ENCODE results near the gene PHF21A. TPM values are rescaled to one million over a fixed set of nuclear protein-coding genes. Genes with fewer than 3 reads are reported as not detected.
A peak's percentile ranks its signal among the peaks of the same experiment; 100 is the strongest.

Gene PHF21A
- total and polyA plus RNA-seq, 2 of the 8 experiments (the other 6 are each of a cell fraction or from before 2014, with no cell fraction given) = 17.6 to 40.3 TPM

DNA sequence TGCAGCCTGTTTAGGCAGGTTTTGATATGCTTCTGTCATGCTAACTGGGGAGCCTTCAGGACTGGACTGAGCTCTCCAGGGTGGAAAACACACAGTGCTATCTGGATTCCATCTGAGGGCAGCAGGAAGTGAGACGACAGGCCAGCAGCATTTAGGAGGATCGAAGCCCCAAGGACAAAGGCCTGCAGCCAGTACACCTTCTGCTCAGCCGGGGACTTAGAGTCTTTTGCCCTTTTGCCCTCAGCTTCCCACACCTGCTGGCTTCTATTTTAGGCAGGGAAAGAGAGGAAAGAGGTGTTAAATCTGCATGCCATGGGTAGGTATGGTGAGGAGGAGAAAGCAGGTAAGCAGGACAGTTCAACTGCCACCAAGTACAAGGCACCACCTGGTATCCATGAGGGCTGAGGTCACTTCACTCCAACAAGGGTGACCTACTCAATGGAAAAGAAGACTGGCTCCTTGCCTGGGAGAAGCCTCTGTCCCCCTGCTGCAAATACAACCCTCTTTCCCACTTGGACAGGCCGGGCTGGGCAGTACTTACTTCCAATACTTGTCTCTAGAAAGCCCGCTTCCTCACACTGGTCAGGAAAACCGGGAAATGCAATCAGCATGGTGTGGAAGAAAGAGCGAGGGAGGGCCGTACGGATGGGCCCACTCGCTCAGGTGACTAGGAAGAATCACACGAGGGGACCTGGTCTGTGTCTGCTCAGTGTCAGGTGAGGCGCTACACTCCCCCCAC lies 186.5 kb downstream of the PHF21A start:
- no peak for FAIRE-seq
- no peak overlapping the region for H3K4me3 ChIP-seq (ENCODE audit: extremely low read depth in 1 of 4, insufficient read depth in 2 of 4, low read depth in 3 of 4, low read length in 4 of 4)
- POLR2A ChIA-PET (ENCODE audit: partially characterized antibody) = interaction anchor here (0.7 to 13.6 kb wide), 3 partner anchors 11 to 71 kb away, joined by 3 to 115 read pairs (median 3); partner anchors contain the start of gene LARGE2
- TF ChIP-seq PHF8 (conservative IDR thresholded peaks at IDR 0.05; ENCODE audit: low read depth, low read length) (no peak), TEAD4 (IDR thresholded peaks at IDR 0.05; ENCODE audit: low read depth, low read length) (no peak), KDM1A (IDR thresholded peaks at IDR 0.05; ENCODE audit: borderline replicate concordance, low read length) (no peak), TAF7 (optimal IDR thresholded peaks at IDR 0.05; ENCODE audit: borderline replicate concordance, low read depth, low read length) (no peak), SRF (IDR thresholded peaks at IDR 0.05; ENCODE audit: low read depth, low read length) (no peak), RAD21 (IDR thresholded peaks at IDR 0.05 in 1 of 2, conservative IDR thresholded peaks at IDR 0.05 in 1 of 2; ENCODE audit: low read depth in 2 of 2, low read length in 2 of 2) (no peak)
- TF ChIP-seq, protein P1, sequence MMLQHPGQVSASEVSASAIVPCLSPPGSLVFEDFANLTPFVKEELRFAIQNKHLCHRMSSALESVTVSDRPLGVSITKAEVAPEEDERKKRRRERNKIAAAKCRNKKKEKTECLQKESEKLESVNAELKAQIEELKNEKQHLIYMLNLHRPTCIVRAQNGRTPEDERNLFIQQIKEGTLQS (IDR thresholded peaks at IDR 0.05; ENCODE audit: insufficient read depth, low read depth, low read length) = no peak
- TF ChIP-seq, protein P2, sequence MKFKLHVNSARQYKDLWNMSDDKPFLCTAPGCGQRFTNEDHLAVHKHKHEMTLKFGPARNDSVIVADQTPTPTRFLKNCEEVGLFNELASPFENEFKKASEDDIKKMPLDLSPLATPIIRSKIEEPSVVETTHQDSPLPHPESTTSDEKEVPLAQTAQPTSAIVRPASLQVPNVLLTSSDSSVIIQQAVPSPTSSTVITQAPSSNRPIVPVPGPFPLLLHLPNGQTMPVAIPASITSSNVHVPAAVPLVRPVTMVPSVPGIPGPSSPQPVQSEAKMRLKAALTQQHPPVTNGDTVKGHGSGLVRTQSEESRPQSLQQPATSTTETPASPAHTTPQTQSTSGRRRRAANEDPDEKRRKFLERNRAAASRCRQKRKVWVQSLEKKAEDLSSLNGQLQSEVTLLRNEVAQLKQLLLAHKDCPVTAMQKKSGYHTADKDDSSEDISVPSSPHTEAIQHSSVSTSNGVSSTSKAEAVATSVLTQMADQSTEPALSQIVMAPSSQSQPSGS (IDR thresholded peaks at IDR 0.05; ENCODE audit: low read length) = no peak

More for the DNA sequence above, 186.5 kb downstream of the PHF21A start:
- Histone ChIP-seq H2BK15ac (ENCODE audit: low read length) (no peak overlapping the region), H3K36me3 (ENCODE audit: control insufficient read depth in 2 of 4, insufficient read depth in 4 of 4, low read length in 3 of 4) (peaks cover 9 to 26% (median 14%) of the 10 kb centered on the region in 4 experiments; a peak in 7 of 8 replicates), H2BK20ac (ENCODE audit: low read length) (no peak overlapping the region), H3K27me3 (replicated peaks in 1 of 4; ENCODE audit: control insufficient read depth in 3 of 4, extremely low read depth in 1 of 4, insufficient read depth in 3 of 4, low read length in 3 of 4) (no peaks in the 10 kb centered on the region), H3K27ac (ENCODE audit: low read depth, low read length) (no peak overlapping the region), H3K23ac (ENCODE audit: insufficient read length) (no peak overlapping the region), H4K91ac (replicated peaks; ENCODE audit: insufficient read length, low read length) (no peak overlapping the region), H3K79me1 (ENCODE audit: low read depth, low read length) (no peaks in the 10 kb centered on the region; the same call in 1 of the 2 replicates), H2BK120ac (replicated peaks; ENCODE audit: low read depth, low read length) (no peak overlapping the region), H2AK5ac (ENCODE audit: low read depth, low read length) (no peak overlapping the region; the same call in 1 of the 2 replicates), H4K20me1 (replicated peaks in 1 of 2; ENCODE audit: control insufficient read depth in 1 of 2, insufficient read depth in 2 of 2, low read length in 2 of 2) (peaks cover 0 to 2% of the 10 kb centered on the region in 2 experiments), H3K14ac (ENCODE audit: insufficient read length) (no peak overlapping the region), H3K23me2 (ENCODE audit: low read depth, low read length) (no peaks in the 10 kb centered on the region), H3K79me2 (ENCODE audit: control insufficient read depth in 1 of 2, insufficient read depth in 2 of 2, low read length in 2 of 2) (no peaks in the 10 kb centered on the region), H3K56ac (replicated peaks; ENCODE audit: insufficient read length, low read depth, low read length) (no peak overlapping the region), H4K5ac (ENCODE audit: insufficient read length, low read depth, low read length) (no peak overlapping the region), H2BK5ac (ENCODE audit: low read depth, low read length) (peak overlapping the region; percentile 17; the same call in 1 of the 2 replicates), H3K4ac (replicated peaks; ENCODE audit: insufficient read length, low read depth, low read length) (no peak overlapping the region), H3K4me2 (ENCODE audit: insufficient read depth in 1 of 2, low read depth in 2 of 2, low read length in 2 of 2) (no peak overlapping the region), H3K18ac (ENCODE audit: extremely low read depth, low read length) (no peak overlapping the region), H2AFZ (ENCODE audit: low read length) (no peak overlapping the region), H3K9me3 (ENCODE audit: insufficient read depth in 2 of 2, low read depth in 1 of 2, low read length in 1 of 2) (no peaks in the 10 kb centered on the region), H3K9ac (replicated peaks in 1 of 4; ENCODE audit: extremely low read depth in 1 of 4, low read depth in 3 of 4, low read length in 3 of 4) (no peak overlapping the region), H3K4me1 (replicated peaks in 1 of 4; ENCODE audit: control insufficient read depth in 3 of 4, insufficient read depth in 4 of 4, low read length in 3 of 4) (peaks cover 0 to 5% (median 0%) of the 10 kb centered on the region in 4 experiments; a peak in 1 of 7 replicates), H4K8ac (ENCODE audit: extremely low read depth, insufficient read depth, low read length) (no peak overlapping the region; the same call in 1 of the 2 replicates), H2BK12ac (ENCODE audit: low read depth, low read length) (no peak overlapping the region)
- CTCF ChIA-PET (ENCODE audit: partially characterized antibody) = interaction anchor here (0.9 to 2.4 kb wide), 3 partner anchors 10 to 71 kb away, joined by 3 to 8 read pairs (median 3); no protein-coding TSS in a partner anchor
- WGBS, 2 experiments (ENCODE audit: extremely low coverage in 1 of 2, insufficient coverage in 1 of 2, insufficient read length in 1 of 2, insufficient replicate concordance in 2 of 2, low coverage in 1 of 2, low lambda C conversion rate in 2 of 2, missing lambda C conversion rate in 1 of 2) = 88% methylated on average over 12 of the region's 12 CpGs; no CpG with 5 or more reads in 1 of the 2 experiments
- no peak for DNase-seq (ENCODE audit: low read depth in 1 of 2, low spot score in 2 of 2)
